ENCODE data around the gene UCP2.

The UCP2 gene, protein sequence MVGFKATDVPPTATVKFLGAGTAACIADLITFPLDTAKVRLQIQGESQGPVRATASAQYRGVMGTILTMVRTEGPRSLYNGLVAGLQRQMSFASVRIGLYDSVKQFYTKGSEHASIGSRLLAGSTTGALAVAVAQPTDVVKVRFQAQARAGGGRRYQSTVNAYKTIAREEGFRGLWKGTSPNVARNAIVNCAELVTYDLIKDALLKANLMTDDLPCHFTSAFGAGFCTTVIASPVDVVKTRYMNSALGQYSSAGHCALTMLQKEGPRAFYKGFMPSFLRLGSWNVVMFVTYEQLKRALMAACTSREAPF

DNA sequence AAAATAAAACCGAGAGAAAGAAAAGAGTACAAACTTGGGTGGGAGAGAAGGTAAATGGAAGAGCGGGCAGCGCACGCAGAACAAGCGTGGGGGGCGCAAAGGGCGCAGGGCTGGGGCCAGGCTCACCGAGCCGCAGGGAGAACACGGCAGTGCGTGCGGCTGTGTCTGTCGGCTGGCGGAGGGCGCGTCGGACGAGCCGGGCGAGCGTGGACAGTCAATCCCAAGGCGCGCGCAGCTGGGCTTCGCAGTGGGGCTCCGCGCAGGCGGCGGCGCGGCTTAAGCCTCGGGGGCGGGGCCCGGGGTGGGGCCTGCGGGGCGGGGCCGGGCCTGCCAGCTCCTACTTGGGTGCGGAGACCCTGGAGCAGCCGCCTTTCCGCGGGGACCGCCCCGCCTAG is at the start of gene UCP2:
Gene UCP2 (minus strand): TSS at position 249 of the 395 bp plus-strand sequence. CDS start 4,465 bp downstream, outside the sequence.
- peak; percentile 84 to 94 for DNase-seq

DNA sequence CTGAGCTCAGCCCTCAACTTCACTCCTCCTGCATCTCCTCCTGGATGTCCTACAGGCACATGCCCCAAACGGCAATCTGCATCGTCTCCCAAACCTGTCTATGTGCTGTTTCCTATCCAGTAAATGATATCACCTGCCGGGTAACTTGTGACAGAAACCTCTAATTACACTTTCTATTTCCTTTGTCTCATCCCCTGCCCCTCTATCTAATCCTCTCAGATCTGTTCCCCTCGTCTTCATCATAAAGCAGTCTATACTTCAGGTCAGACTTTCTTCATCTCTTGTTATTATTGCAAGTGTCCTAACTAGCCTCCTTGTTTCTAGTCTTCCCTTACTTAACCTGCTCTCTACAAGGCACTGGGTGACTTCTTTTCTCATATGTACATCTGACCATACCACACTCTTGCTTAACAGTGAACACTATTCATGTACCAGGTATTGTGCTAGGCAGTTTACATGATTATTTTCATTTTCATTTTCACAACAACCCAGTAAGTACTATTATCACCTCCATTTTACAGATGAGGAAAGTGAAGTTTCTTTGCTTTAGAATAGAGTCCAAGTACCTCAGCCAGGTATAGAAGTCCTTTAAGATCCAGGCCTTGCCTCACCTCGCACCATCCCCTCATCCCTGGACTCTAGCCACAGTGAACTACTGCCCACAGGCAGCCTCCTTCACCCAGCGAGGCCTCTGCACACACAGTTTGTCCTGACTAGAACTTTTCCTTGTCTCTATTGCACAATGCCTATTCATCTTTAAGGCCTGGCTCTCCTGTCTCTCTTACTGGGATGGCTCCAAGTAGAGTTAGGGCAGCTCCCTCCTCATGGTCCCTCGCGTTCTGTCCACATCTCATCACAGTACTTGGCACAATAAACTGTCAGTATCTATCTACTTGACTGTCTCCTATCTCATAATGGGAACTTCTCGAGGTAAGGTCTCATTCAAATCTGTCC is 48.4 kb upstream of the UCP2 start:
- no peak for DNase-seq

DNA sequence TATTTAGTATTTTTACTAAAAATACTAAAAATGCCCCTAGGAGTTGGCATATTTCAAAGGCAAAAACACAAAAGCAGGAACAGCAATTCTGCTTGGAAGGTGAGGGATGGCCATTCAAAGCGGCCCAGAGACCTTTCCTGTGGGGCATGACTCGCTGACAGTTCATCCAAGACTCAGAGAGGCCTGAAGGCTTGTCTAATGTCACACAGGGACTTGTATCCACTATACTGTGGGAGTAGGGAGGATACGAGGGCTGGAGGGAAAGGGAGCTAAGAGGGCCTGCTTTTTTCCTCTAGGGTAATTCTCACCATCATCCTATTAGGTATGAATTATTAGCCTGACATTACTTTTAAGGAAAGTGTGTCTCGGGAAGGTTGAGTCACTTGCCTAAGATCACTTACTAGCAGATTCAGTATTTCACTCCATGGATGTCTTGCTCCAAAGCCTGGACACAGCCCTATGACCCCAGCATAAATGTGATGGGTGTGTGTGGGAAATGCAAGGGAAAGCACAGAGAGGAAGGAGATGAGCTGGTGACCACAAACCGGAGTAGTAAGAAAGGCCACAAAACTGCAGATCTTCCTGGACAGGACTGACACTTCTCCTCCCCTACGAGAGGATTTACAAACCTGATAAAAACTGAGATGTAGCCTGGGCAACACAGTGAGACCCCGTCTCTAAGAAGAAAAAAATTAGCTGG is 43.0 kb upstream of the UCP2 start:
- DNase-seq, result no peak

DNA sequence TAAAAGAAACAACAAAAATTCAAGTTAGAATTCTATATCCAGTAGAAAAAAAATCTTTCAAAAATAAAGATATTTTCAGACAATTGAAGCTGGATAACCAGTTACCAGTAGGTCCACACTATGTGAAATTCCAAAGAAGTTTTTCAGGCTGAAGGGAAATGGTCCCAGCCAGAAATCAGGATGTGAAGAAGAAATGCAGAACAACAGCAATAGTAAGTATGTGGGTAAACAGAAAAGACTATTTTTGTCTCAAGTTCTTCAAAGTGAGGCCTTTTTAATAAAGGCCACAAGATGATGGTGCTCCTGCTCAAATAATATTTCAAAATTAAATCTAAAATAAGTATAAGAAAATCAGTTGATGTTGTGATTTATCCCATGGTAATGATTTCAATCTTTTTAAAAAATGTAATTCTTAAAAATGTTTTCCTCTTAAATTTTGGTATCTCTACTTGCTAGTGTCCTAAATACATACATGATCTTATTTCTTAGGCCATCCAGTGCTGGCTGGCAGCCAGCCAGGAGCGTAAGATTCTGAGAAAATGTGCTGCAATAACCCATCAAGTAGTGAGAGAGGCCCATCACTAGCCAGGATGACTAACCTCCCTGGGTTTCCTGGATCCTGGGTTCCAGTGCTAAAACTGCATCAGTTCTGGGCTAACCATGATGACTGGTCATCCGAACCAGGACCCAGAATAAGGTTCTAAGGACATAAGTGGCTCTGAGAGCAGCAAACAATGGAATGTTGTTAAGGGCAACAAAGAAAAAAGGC is 41.8 kb upstream of the UCP2 start:
- no peak for DNase-seq

DNA sequence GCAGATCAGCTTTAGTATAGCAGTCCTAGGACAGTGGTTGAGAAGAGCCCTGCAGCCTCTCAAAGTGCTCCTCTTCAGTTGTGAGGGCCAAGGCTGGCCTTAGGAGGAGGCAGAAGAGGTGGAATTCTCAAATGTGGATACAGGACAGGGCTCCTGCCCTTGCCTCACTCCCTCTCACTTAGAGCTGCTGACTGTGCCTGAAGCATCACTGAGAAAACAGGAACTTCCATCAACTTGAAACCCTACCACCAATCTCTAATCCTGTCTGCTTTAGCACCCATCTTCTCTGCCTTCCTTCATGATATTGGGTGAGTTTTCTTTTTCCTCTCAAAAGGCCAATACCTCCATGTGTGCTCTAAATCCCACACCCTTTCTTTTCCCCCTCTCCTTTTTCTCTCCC is 40.6 kb upstream of the UCP2 start:
- DNase-seq, result no peak

DNA sequence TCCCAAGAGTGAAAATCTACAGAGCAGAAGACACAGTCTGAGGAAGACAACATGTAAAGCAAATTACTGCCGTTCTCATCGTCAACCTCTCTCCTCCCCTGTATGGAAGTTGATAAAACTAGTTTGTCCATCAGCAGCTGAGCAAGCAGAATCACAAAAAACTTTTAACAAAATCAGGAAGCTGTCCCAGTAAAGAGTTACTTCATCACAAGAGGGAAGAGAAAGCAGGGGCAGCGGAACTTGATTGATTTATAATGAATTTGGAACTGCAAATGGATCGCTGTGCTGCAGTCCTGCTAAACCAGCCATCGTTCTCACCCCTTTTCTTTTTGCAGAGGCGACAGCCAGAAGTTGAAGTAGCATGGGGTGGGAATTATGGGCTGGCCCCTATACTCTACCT is 39.9 kb upstream of the UCP2 start:
- DNase-seq, result no peak

DNA sequence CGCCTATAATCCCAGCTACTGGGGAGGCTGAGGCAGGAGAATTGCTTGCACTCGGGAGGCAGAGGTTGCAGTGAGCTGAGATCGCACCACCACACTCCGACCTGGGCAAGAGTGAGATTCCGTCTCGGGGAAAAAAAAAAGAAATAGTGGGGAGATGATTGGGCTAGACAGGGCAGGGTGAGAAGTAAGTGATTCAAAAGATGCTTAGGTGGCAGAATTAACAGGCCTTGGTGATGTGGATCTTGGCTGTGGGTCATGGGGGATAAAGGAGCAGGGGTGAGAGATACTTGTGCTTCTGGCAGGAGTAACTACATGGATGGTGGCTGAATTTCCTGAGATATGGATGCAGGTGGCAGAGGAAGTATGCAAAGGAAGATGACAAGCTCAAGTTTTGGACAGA is 39.4 kb upstream of the UCP2 start:
- DNase-seq, result no peak

DNA sequence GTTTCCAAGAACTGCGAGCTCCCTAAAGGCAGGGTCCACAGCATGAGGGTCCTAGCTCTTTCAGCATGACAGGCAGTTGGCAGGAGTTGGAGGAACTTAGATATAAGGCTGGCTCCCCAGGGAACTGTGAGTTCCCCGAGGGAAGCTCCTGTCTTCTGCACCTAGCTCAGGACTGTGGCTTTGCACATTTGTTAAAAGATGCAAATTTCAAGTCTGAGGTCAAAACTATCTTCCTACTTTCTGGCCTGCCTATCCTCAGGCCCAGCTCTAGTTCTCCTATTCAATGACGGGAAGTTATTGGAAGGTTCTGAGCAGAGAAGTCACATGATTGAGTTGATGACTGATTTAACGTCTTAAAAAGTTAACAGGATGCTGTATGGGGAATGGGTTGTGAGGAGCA is 37.9 kb upstream of the UCP2 start:
- no peak for DNase-seq

DNA sequence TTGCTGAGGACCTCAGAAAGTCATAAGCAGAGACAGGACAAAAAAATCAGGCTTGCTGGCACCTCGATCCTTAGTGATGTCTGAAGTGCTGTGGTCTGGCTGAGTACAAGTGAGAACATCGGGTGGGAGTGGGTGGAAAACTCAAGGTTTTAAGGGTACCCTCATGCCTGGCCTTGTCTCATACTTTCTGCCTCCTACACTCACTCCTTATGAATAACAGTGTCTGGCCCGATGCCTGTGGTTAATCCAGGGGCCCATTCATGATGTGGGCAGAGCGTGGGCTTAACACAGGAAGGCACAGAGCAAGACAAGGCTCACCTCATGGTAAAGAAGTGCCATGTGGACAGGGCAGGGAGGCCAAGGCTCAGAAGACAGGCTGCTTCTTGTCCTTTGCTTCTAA is 37.2 kb upstream of the UCP2 start:
- DNase-seq, result no peak

DNA sequence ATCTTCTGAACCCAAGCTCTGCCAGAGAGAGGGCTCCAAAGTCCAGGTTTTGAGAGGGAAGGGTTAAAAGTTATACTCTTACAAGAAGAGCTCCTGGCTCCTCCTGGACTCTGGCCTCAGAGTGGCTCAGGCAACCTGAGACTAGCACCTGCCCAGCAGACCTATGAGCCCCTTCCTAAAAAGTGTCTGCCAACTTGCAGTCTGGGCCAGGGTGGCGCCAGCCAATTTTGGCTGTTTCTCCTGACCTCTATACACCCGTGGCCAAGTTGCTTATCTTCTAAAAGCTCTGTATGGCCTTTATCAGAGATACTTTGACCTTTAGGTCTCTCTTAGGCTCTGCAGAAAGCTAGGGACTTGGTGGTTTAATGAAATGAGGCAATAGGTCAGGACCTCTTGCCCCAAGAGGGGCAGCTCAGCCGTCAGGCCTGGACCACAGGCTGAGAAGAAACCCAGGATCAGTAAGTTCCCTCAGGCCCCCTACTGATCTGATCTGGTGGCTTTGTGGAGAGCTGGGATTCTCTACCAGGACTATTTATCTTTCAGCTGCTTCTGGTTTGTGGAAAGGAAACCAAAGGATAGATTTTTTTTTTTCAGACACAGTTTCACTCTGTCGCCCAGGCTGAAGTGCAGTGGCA is 36.6 kb upstream of the UCP2 start:
- DNase-seq, result no peak

DNA sequence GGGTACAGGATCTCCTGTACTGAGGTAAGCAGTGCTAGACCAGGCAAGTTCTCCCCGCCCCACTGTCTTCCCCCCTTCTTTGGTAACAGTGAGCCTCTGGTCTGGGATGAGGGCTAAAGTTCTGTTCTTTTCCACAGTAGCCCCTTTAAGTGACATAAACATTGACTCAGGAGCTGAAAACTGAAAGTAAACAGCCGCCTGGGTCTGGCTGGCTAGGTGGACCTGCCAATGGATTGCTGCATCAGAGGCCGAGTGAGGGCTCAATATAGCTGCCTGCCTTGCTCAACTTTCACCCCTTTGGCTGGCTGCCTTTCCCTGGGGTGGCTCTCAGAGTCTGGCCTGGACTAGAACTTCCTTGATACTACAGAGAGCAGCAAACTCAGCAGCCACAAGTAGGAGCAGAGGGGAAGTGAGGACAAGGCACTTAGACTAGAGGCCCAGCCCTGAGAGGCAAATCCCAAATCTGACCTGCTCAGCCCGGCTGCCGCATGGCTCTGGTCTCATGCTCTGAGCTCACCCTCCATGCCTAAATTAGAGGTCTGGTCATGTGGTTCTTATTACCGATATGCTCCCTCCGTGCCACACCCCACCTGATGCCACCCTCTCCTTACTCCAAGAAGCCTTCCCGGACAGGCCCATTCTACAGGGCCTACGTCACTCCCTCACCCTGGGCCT is 35.8 kb upstream of the UCP2 start:
- no peak for DNase-seq

DNA sequence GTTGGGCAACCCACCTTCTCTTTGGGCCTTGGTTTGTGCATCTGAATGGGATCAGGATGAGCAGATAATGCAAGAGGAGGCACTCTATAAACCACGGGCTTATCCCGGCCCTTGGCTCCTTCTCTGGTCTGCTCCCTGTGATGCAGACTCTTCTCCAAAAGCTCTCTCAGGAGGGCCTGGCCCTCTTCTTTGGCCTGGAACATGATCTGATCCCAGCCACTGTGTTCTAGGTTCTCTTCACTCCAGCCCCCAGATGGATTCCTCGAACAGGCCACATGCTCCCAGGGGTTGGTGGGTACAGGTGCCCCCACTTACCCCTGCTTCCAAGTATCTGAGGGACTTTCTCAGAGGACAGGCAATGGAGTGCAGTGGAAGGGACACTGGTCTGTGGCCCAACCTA is 35.0 kb upstream of the UCP2 start:
- DNase-seq, result no peak

DNA sequence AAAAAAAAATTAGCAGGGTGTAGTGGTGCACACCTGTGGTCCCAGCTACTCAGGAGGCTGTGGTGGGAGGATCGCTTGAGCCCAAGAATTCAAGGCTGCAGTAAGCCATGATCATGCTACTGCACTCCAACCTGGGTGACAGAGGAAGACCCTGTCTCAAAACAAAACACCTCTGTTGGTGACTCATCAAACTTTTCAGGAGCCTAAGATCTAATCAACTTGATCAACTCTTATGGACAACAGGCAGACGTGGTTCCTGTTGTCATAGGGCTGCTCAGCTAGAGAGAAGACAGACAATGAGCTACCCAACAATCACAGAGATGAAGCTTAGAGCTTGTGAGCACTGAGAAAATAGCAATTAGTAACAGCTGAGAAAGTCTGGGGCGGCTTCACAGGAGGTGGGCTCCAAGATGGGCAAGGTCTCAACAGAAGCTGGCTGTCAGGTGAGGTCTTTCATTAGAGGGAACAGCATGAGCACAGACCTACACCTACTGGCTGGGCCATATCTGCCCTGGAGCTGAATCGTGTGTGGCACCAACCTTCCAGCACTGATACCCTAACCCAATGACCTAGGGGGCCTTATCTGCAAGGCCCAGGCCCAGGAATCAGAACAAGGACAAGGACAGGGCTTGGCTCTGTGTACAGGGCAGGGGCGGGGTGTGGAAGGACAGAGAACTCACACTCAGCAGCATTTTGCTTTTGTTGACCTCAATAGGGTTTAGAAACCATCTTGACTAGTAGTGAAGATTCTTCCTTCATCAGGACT is 33.5 kb upstream of the UCP2 start:
- no peak for DNase-seq

DNA sequence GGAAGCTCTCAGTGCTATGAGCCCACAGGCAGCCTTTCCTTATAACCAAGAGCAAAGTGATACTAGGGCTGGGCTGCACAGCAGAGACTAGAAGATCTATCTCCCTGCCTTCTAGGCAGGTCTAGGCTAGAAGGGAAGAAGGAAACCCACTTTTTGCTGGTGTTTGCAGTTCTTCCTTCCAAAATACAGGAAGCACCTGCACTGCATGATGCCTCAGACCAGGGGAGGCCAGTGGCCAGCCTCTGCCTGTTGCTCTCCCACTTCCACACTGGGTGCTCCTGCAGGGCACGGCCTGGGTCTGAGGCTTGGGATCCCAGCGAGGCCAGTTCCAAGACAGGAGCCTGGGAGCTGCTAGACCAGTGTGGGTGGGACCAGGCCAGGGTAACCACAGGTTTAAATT is 32.2 kb upstream of the UCP2 start:
- DNase-seq, result no peak

DNA sequence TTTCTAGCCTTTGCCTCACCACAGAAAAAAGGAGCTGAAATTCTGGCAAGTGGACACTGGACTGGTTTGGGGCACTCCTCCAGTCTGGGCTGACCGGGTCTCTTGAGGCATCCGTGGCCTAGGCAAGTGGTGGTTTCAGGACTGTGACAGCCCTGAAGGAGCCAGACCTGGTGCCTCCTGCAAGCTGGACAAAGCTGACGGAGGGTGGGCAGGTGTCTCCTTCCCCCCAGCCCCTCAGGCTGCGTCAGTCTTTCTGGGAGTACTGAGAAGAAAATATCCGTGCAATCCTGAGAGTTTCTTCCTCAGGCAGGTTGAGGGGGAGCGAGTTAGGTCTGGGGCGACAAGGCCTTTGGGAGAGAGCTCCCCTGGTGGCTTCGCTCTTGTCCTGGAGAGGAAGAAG is 30.5 kb upstream of the UCP2 start:
- no peak for DNase-seq

DNA sequence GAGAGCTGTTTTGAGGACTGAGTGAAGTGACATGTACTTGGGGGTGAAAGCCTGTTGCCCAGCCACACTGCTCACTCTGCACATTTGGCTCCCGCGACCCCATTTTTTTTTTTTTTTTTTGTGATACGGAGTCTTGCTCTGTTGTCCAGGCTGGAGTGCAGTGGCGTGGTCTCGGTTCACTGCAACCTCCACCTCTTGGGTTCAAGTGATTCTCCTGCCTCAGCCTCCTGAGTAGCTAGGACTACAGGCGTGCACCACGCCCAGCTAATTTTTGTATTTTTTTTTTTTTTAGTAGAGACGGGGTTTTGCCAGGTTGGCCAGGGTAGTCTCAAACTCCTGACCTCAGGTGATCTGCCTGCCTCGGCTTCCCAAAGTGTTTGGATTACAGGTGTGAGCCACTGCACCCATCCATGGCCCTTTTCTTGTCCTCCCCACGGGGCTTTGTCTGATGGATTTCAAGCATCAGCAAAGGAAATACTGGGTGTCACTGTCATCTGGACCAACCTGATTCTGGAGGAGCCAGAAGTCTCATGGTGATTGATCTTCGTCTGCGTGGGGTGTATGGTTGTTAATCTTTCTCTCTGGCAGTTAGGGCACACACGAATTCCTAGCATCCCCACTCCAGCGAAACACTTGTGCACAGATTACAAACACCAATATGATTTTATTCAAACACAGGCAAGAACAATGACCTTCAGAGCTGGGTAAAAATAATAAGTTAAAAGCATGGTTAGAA is 29.6 kb upstream of the UCP2 start:
- DNase-seq, result no peak

DNA sequence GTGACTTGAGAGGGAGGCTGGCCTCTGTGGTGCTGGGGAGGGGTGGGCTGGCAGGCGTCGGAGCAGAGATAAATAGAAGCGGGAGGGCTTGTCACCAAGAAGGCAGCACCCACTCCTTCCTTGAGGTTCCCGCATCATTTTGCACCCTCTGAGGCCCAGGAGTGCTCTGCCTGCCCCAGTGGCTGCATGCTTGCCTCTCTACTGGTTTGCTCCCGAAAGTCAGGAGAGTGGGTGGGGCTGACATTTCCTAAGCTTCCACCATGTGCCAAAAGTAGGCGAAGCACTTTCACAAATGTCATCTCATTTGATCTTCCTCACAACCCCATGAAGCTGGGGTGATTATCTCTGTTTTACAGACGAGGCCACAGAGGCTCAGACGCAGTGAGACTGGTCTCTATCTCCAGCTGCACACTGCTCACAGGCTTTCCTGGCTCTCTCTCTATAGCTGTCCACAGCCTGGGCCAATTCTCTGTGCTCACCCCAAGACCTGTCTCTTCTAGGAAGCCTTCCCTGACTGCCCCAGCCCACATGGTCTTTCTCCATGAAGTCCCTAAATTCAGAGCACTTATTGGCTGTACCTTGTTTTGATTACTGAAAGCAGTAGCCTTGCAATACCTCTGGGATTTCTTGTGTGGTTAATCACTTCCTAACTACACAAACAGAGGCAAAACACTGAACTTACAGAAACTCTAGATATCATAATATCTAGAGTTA is 28.9 kb upstream of the UCP2 start:
- no peak for DNase-seq

DNA sequence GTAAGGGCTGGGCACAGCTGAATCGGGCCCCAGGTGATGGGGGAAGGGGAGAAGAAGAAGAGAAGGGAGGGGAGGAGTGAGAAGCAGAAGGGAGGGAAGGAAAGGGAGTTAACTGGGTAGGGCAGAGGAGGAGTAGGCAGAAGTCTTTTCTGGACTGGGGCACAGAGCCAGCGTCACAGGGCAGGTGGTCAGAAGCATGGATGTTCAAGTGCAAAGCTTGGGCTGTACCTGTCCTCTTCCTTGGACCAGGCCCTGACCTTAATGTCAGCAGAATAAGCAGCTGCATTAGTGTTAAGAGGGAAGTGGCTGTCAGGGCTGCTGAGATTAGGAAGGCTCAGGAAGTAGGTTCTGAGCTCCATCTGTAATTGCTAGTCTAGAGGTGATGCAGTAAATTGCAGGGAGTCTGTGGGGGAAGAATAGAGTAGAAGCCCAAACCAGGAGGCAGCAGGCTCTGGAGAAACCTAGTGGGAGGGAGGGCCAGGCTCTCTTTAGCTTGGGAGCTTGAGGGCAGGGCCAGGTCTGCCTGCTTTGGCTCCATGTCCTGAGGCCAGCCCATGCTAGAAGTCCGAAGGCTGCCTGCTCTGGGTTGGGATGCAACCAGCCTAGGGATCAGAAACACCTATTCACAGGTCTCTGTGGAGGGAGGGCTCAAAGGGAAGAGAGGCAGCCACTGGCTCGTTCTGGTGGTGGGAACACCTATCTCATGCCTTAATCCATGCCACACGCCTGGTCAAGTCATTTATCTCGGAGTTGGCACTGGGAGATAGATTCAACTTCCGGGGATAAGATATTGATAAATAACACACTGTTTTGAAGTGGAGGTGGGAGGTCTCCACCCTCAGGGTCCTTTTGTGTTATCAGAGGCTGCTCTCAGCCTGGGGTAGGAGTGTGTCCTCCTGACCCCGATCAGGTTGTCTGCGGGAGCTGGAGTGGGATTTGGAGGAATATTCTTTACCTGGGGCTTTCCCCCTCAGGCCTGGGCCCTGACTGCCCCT is 28.0 kb upstream of the UCP2 start:
- DNase-seq, result no peak
